Hair follicle dermal papilla cell (primary cell): ENCODE measurements around the gene THOC5. TPM values are rescaled to one million over a fixed set of nuclear protein-coding genes. Genes with fewer than 3 reads are reported as not detected.

Experiments used
- total RNA-seq: library from RNA; depleted of rRNA; stranded (reverse); fragments of >200 nt; gene quantifications from 2 replicates; pipeline ENCODE4 v1.2.3, GENCODE V29; 2012

Gene THOC5
- 44.0 and 49.3 TPM in 2 replicates for total RNA-seq

GRCh38 chr22:29553351-29554224 lies at the start of gene THOC5:
Gene THOC5 (minus strand): TSS chr22:29553757. CDS start chr22:29549147, 4,610 bp downstream.

DNA sequence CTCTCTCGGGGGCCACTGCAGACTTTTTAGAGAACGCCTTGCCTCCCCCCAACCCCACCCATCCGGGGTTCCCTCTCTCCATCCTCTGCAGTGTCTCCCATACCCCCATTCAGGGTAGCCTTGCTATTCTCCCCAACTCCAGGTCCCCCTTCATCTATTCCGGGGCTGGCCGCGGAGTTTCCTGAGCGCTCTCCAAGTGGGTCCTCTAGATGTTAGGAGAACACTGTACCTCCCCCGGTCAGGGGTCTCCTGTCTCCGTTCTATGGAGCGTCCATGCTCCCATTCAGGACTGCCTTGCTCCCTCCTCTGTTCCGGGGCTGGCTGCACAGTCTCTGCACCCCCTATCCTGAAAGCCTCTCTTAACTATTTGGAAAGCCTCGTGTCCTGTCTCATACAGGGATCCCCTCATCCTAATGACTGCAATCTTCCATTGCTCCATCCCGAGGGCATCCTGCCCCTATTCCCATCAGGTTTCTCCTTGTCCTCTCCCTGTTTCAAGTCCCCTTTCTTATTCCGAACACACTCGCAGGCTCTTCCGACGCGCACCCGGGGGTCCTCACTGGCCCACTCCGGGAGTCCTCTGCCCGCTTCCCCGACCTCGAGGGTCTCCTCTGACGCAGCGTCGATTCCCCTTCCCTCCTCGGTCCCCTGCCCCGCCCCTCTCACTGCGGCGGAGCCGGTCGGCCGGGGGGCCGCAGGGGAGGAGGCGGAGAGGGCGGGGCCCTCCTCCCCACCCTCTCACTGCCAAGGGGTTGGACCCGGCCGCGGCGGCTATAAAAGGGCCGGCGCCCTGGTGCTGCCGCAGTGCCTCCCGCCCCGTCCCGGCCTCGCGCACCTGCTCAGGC lies 73.9 kb downstream of the THOC5 start, which contains the start of gene NEFH:
Gene NEFH, plus strand, starts transcription at position 802 of the 845 bp plus-strand sequence. CDS start 45 bp downstream, outside the sequence.

Other genes starting within 250 kb of the THOC5 start
- gene GAS2L1, start 247.1 kb downstream of the THOC5 start, total RNA-seq = 25.8 and 33.5 TPM in 2 replicates
- gene RASL10A, start 238.1 kb downstream of the THOC5 start, total RNA-seq = not detected in 2 replicates
- 66.7 and 72.3 TPM in 2 replicates for gene AP1B1, start 165.2 kb downstream of the THOC5 start, total RNA-seq
- not detected in 2 replicates for gene RFPL1, start 115.2 kb downstream of the THOC5 start, total RNA-seq
- gene NEFH, start 73.5 kb downstream of the THOC5 start, total RNA-seq = 0.12 and 0.16 TPM in 2 replicates
- gene NIPSNAP1, start 27.4 kb upstream of the THOC5 start, total RNA-seq = 50.6 and 61.7 TPM in 2 replicates
- 120 and 124 TPM in 2 replicates for gene NF2, start 49.9 kb upstream of the THOC5 start, total RNA-seq
- not detected in 2 replicates for gene CABP7, start 166.2 kb upstream of the THOC5 start, total RNA-seq
- 18.2 and 21.7 TPM in 2 replicates for gene ZMAT5, start 213.2 kb upstream of the THOC5 start, total RNA-seq
- gene UQCR10, start 213.6 kb upstream of the THOC5 start, total RNA-seq = 35.2 and 41.4 TPM in 2 replicates